GM18526 (cell line): ENCODE results near the gene REG1B.

ENCODE experiments used
- POLR2A ChIP-seq: IDR thresholded peaks from 3 replicates; pipeline ENCODE4 v1.6.1; 2011; ENCODE audit not compliant: insufficient read length; ENCODE audit errors: extremely low read depth

REG1B gene

GRCh38 chr2:79087785-79088364 is at the start of gene REG1B:
Gene REG1B (minus strand): TSS chr2:79087993. CDS start chr2:79087612, 381 bp downstream.
- TF ChIP-seq POLR2A = no peak

- no peak for TF ChIP-seq POLR2A
Measured at GRCh38 chr2:79131687-79132086, 43.9 kb upstream of the REG1B start.

- TF ChIP-seq POLR2A = no peak
Measured at GRCh38 chr2:79129804-79130203, 42.0 kb upstream of the REG1B start.

- no peak for TF ChIP-seq POLR2A
Measured at GRCh38 chr2:79129260-79129659, 41.5 kb upstream of the REG1B start.

- no peak for TF ChIP-seq POLR2A
Measured at GRCh38 chr2:79128406-79128805, 40.6 kb upstream of the REG1B start.

- TF ChIP-seq POLR2A = no peak
Measured at GRCh38 chr2:79125721-79125985, 37.9 kb upstream of the REG1B start.

GRCh38 chr2:79124907-79125720 is 37.3 kb upstream of the REG1B start:
- no peak for TF ChIP-seq POLR2A

- no peak for TF ChIP-seq POLR2A
Measured at GRCh38 chr2:79122676-79123075, 34.9 kb upstream of the REG1B start.

- TF ChIP-seq POLR2A = no peak
Measured at GRCh38 chr2:79120194-79120713, 32.5 kb upstream of the REG1B start, which contains the start of gene REG1A. Gene REG1A (plus strand): TSS chr2:79120488. CDS start chr2:79120862, 374 bp downstream.

- TF ChIP-seq POLR2A = no peak
Measured at GRCh38 chr2:79116997-79117928, 29.5 kb upstream of the REG1B start.

- no peak for TF ChIP-seq POLR2A
Measured at GRCh38 chr2:79114797-79115494, 27.2 kb upstream of the REG1B start.

GRCh38 chr2:79112269-79112668 is 24.5 kb upstream of the REG1B start:
- no peak for TF ChIP-seq POLR2A

- no peak for TF ChIP-seq POLR2A
Measured at GRCh38 chr2:79105259-79105658, 17.5 kb upstream of the REG1B start.

GRCh38 chr2:79103214-79103613 is 15.4 kb upstream of the REG1B start:
- no peak for TF ChIP-seq POLR2A

GRCh38 chr2:79101024-79101423 is 13.2 kb upstream of the REG1B start:
- TF ChIP-seq POLR2A = no peak
